Esophagus squamous epithelium (tissue), 4 donors: ENCODE results near the gene OR1A2.
"Not testable (repeated sequence)": the region's sequence is repeated elsewhere in the genome, so short reads cannot be mapped to it uniquely, and the experiment has no call there.

Experiments used
- POLR2A ChIP-seq, 4 donors: fragments of 450-650 bp; IDR thresholded peaks; one replicate each; pipeline ENCODE4 v1.6.1; 2017; ENCODE audit warnings: antibody characterized with exemption in 4 of 4, mild to moderate bottlenecking in 4 of 4, moderate library complexity in 3 of 4
- TF ChIP-seq, protein P1 (sequence below), 6 experiments: fragments of 450-650 bp in 4 of 6; fragments of 200-600 bp in 2 of 6; sonication (generic) in 2 of 6; IDR thresholded peaks; one replicate each; pipeline ENCODE4 v1.5.1; 2016 to 2019; ENCODE audit warnings: antibody characterized with exemption in 6 of 6, mild to moderate bottlenecking in 4 of 6, moderate library complexity in 4 of 6

DNA sequence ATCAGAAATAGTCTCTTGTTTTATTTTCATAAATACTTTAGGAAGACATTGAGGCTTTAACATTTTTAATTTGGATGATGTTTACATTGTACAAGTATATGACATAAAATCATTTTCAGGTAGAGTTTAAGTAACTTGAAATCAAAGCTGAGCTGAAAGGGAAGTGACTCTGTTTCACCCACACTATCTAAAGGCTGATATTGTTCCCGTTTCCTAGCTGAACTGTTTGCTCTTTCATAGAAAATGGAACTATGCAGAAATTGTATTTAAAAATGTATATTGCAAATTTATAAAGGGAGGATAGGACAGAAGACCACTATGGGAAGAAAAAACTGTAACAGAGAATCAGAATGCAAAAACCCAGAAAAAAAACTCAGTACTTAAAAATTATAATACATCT, 47.5 kb downstream of the OR1A2 start:
- not testable (repeated sequence) for TF ChIP-seq POLR2A (IDR thresholded peaks at IDR 0.05)
- TF ChIP-seq, protein P1, sequence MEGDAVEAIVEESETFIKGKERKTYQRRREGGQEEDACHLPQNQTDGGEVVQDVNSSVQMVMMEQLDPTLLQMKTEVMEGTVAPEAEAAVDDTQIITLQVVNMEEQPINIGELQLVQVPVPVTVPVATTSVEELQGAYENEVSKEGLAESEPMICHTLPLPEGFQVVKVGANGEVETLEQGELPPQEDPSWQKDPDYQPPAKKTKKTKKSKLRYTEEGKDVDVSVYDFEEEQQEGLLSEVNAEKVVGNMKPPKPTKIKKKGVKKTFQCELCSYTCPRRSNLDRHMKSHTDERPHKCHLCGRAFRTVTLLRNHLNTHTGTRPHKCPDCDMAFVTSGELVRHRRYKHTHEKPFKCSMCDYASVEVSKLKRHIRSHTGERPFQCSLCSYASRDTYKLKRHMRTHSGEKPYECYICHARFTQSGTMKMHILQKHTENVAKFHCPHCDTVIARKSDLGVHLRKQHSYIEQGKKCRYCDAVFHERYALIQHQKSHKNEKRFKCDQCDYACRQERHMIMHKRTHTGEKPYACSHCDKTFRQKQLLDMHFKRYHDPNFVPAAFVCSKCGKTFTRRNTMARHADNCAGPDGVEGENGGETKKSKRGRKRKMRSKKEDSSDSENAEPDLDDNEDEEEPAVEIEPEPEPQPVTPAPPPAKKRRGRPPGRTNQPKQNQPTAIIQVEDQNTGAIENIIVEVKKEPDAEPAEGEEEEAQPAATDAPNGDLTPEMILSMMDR (IDR thresholded peaks at IDR 0.05), result not testable (repeated sequence)
